Right renal pelvis (tissue), 4 donors: ENCODE results near the gene STX19. TPM values are rescaled to one million over a fixed set of nuclear protein-coding genes. Genes with fewer than 3 reads are reported as not detected.
"Not testable (repeated sequence)": the region's sequence is repeated elsewhere in the genome, so short reads cannot be mapped to it uniquely, and the experiment has no call there.

Experiments used
- DNase-seq, 4 donors: peaks; one replicate each; pipeline ENCODE4 v3.0.0-alpha.2; 2013; ENCODE audit warnings: low read depth in 4 of 4, low spot score in 3 of 4, missing footprints in 1 of 4
- polyA plus RNA-seq, 4 donors: library from polyadenylated mRNA; unstranded; fragments of 120-200 nt; gene quantifications; one replicate each; pipeline ENCODE4 v1.2.1, GENCODE V29; 2013; ENCODE audit not compliant: insufficient read length in 4 of 4

The STX19 gene
- polyA plus RNA-seq, 4 donors, result 0.29 to 0.34 (median 0.30) TPM

DNA sequence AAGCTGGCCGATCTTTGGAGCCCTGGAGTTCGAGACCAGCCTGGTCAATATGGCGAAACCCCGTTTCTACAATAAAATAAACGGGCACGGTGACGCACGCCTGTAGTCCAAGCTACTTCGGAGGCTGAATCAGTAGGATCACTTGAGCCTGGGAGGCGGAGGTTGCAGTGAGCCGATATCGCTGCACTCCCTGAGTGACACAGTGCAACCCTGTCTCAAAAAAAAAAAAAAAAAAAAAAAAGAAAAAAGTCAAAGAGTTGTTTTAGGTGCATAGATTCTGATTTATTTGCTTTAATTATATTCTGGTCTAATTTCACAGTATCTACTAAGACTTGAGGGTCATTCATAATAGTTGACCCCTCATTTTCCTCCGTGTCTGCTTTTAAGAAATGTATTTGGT, 46.7 kb downstream of the STX19 start:
- no peak for DNase-seq

DNA sequence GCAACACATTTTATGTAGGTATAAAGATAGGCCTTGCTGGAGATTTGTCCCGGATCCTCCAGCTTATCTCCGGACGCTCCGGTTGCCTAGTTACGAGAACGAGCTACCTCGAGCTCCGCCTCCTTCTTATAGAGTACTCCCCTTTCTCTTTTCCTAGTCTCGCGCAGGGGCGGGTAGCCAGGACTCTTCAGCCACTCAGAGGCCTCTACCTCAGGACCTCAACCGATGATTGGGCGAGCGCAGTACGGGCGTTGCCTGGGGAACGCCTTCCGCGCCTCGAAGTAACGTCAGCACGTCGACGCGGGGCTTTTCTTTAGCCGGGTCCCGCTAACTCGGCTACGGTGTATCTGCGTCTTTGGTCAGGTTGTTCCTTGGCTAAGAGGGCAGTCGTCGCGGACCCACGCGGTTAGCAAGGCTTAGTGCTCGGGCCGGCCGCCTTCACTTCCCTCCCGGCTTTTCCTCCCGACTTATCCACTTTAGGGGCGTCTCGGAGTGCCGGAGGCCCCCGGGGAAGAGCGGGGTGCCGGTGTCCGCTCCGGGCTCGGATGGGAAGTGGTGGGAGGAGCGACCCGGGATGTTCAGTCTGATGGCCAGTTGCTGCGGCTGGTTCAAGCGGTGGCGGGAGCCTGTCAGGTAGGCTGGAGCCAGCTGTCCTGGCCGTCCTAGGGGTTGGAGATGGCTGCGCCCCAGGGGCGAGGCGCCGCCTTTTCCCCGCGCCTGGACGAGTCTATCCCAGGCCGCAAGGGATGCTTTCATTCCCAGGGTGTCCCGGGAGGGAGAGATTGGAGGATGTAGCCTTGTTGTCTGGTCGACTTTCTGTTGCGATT, 48.3 kb downstream of the STX19 start, which contains the start of gene ARL13B:
TSS of gene ARL13B (plus strand) at position 306 of the 827 bp plus-strand sequence. CDS start at position 575, 269 bp downstream.
- peak; percentile 90 to 96 (median 94) for DNase-seq

DNA sequence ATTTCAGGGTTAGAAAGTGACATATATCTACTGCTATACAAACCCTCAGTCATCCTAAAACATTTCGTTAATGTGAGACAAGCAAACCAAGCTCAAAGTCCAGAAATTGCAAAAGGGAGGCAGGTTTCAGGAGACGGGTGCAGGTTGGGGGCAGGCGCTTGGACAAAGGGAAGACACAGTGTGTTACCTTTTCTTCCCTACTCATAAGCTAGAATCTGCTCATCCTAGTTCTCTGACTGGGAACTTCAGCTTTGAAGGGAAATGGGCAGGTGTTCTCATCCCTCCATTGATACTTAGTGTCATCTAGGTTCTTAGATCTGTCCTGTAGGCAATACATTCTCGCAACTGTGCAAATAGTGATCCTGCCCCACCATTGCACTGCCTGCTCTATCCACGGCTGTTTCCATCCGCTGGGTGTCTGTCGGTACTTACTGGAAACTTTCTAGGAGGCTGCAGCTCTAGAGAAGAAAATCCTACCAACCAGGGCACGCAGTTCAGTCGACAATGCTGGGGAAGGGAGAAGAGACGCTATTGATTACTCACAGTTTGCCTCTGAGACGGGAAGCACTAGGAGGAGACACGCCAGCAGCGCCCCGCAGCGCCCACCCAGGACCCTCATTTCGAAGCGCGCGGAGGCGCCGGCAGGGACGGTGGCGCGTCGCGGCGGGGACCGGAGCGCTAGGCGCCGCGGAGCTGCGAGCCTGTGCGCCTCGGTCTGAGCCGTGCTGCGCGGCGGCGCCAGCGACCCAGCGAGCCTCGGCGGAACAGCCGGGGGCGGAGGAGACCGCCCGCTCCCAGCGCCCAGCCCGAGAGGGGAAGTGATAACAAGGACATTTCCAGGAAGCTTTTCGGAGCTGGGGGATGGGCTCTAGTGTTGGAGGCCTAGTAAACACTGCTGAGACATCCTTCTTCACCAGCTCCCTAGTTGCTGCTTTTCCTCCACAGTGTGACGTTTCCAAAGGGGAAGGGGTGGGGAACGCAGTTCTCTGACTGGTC, 55.0 kb downstream of the STX19 start, which contains the start of gene PROS1:
TSS of gene PROS1 (minus strand) at position 766 of the 996 bp plus-strand sequence. CDS start at position 619, 147 bp downstream.
- peak; percentile 65 to 75 (median 72) for DNase-seq

DNA sequence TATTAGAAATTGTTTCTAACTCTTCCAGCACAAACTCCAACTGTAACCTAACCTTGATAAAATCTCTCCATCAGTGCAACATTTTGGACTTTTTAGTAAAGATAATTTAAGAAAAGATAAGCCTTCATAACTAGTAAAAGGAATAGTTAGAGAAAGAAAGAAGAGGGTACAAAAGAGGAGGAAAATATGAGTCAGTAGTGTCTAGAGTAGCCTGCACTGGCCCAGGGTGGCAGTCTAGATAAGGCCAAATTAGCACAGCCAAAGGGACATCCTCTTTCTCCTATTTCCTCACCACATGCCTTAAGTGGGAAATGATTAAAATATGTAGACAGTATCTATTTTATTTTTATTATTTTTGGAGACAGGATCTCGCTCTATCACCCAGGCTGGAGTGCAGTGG, 58.4 kb downstream of the STX19 start:
- DNase-seq, result no peak

DNA sequence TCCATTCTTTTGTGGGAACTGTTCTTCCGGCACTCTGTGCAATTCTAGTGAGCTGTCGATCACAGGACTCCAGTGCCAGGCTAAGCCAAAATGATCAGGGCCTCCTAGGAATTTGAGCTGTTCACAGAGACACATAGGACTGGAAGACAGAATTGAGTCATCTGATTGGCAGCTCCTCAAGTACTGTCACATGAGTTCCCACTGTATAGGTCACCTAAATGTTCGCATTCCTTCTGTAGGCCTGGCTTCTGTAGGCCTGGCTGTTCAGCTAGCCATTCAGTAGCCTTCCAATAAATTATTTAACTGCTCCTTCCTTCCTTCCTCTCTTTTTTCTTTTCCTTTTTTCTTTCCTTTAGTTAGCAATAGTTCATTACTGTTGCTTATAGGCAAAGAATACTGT, 59.0 kb downstream of the STX19 start:
- no peak for DNase-seq

DNA sequence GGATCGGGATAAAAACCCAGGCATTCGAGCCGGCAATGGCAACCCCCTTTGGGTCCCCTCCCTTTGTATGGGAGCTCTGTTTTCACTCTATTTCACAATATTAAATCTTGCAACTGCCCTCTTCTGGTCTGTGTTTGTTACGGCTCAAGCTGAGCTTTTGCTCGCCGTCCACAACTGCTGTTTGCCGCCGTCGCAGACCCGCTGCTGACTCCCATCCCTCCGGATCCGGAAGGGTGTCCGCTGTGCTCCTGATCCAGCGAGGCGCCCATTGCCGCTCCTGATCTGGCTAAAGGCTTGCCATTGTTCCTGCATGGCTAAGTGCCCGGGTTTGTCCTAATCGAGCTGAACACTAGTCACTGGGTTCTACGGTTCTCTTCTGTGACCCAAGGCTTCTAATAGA, 63.3 kb downstream of the STX19 start:
- not testable (repeated sequence) for DNase-seq

Other genes starting within 250 kb of the STX19 start
- 10 to 100 TPM; 38.0 to 50.9 (median 42.8) TPM for gene PROS1, start 54.7 kb downstream of the STX19 start, polyA plus RNA-seq
- gene ARL13B, start 48.4 kb downstream of the STX19 start, polyA plus RNA-seq, result 10 to 100 TPM; 20.6 to 24.0 (median 22.8) TPM
- gene DHFR2, start 34.3 kb upstream of the STX19 start, polyA plus RNA-seq, result 10 to 100 TPM in 3 of 4 donors, 1 to 10 TPM in 1; 9.3 to 14.8 (median 12.2) TPM
- gene NSUN3, start 34.5 kb upstream of the STX19 start, polyA plus RNA-seq, result 10 to 100 TPM; 11.3 to 15.1 (median 12.6) TPM